Skeletal muscle cell (primary cell): ENCODE results near the gene JMJD6.

Experiments used
- DNase-seq: peaks from one replicate; pipeline ENCODE4 v3.0.0-alpha.2; 2010; ENCODE audit warnings: low read depth
- H3K4me3 ChIP-seq: 2 replicates; pipeline ENCODE4 v1.5.1; 2011; ENCODE audit warnings: low read depth, mild to moderate bottlenecking, control low read depth, low read length, moderate library complexity

The JMJD6 gene

DNA sequence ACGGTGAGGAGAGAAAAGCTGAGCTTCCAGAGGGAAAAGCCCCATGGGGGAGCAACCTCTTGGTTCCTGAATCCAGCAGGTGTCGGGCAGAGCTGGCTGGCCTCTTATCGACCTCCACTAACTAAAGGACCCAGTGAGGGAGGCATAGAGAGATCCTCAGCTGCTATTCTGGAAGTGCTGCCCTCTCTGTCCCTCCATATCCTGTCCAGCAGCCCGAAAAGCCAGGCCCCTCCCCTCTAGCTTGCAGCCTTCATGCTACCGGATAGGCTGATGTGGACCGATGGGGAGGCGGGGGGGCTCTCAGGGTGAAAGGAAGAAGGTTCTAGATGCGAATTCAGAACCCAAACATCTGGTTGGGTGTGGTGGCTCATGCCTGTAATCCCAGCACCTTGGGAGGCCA lies 40.6 kb downstream of the JMJD6 start:
- no peak overlapping the region for H3K4me3 ChIP-seq
- no peak for DNase-seq

DNA sequence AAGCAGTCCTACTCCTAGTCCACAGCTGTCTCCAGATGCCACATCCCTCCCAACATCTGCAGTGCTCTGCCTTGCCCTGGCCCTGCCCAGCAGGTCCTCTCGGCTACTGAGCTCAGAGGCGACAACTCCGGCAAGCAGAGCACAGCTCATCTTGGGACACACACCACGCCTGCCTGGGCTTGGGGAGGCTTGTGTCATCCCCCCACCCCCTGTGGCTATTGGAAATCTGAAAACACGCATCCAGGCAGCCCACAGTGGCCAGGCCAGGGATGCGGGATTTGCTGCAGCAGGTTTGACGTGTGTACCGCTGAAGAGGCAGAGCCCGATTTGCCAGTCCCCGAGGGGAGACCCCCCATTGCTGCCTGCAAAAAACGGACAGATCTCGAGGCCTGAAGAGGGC lies 41.0 kb downstream of the JMJD6 start:
- H3K4me3 ChIP-seq: no peak overlapping the region
- no peak for DNase-seq

- no peak overlapping the region for H3K4me3 ChIP-seq
- no peak for DNase-seq
Observed at GRCh38 chr17:76684756-76685155, 41.6 kb downstream of the JMJD6 start.

- no peak for DNase-seq
- H3K4me3 ChIP-seq: no peak overlapping the region
Observed at GRCh38 chr17:76683921-76684745, 42.3 kb downstream of the JMJD6 start.

- DNase-seq: no peak
- H3K4me3 ChIP-seq: no peak overlapping the region
Observed at GRCh38 chr17:76683011-76683755, 43.2 kb downstream of the JMJD6 start.

GRCh38 chr17:76682296-76682695 lies 44.1 kb downstream of the JMJD6 start:
- peak; percentile 51 for DNase-seq
- no peak overlapping the region for H3K4me3 ChIP-seq

- no peak for DNase-seq
- H3K4me3 ChIP-seq: no peak overlapping the region
Observed at GRCh38 chr17:76681222-76682137, 44.9 kb downstream of the JMJD6 start.

GRCh38 chr17:76679239-76679638 lies 47.2 kb downstream of the JMJD6 start:
- no peak overlapping the region for H3K4me3 ChIP-seq
- no peak for DNase-seq

GRCh38 chr17:76678330-76678729 lies 48.1 kb downstream of the JMJD6 start:
- H3K4me3 ChIP-seq: no peak overlapping the region
- no peak for DNase-seq

DNA sequence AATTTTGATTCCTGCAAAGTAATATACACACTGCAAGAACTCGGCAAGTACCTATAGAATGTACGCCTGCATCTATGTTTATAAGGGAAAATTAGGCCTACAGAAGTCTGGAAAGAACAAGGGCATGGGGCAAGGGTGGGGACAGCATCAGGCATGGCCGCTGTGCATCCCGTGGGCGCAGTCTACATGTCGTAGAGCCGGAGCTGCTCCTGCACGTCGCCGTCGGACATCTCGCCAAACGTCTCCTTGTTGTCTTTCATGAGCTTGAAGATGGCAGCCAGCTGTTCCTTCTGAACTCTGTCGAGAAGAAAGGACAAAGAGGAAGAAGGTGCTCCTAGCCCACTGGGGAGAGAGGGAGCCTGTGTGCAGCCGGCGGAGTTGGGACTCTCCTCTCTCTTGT lies 49.0 kb downstream of the JMJD6 start:
- DNase-seq: no peak
- H3K4me3 ChIP-seq: no peak overlapping the region

DNA sequence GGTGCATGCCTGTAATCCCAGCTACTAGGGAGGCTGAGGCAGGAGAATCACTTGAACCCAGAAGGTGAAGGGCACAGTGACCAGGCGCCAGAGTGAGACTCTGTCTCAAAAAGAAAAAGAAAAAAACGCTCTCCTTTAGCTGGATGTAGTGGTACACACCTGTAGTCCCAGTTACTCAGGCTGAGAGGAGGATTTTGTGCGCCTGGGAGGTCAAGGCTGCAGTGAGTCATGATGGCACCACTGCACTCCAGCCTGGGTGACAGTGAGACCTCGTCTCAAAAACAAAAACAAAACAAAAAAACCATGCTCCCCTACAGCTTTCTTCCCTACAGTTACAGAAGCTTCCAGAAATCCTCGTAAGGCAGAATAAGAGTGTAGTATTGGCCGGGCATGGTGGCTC lies 49.8 kb downstream of the JMJD6 start:
- DNase-seq: no peak
- no peak overlapping the region for H3K4me3 ChIP-seq

DNA sequence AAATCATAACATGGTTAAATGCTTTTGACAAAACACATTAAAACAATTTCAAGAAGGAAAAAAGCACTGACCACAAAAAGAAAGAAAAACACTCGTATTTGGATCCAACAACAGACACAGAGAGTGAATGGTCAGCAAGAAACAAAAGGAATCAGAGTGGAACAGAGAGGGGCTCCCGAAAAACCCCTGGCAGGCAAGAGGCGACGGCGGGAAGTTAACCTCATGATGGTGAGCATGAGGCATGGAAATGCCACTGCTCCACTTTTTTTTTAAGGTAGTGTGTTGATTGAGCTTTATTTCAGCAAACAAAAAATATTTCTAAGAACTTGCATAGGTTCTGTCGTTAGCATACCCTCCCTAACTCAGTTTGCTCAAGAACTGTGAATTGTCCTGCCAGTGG lies 50.8 kb downstream of the JMJD6 start:
- no peak overlapping the region for H3K4me3 ChIP-seq
- DNase-seq: no peak

DNA sequence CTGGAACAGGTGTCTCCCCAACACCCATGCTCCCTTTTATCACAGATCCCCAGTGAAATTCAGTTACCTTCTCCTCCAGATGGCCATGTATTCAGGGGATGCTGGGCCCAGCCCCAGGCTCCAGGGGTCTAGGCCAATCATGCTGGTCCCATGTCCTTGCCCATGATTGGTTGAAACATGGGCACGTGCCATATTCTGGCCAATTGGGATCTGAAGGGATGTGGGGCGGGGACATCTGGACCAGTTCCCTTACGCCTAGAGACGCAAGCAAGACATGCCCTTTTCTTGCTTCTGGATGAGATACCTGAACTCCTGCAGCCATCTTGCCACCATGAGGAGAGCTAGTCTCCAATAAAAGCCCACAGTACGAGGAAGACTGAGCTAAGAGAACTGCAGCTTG lies 51.8 kb downstream of the JMJD6 start:
- DNase-seq: no peak

GRCh38 chr17:76673729-76674128 lies 52.7 kb downstream of the JMJD6 start:
- DNase-seq: no peak

More for the DNA sequence above, 51.8 kb downstream of the JMJD6 start:
- H3K4me3 ChIP-seq: no peak overlapping the region

GRCh38 chr17:76672892-76673291 lies 53.5 kb downstream of the JMJD6 start:
- DNase-seq: no peak
- no peak overlapping the region for H3K4me3 ChIP-seq

More at GRCh38 chr17:76673729-76674128, 52.7 kb downstream of the JMJD6 start:
- no peak overlapping the region for H3K4me3 ChIP-seq

- peak overlapping the region; percentile 77 for H3K4me3 ChIP-seq
- DNase-seq: no peak
Observed at GRCh38 chr17:76672270-76672851, 54.0 kb downstream of the JMJD6 start.

DNA sequence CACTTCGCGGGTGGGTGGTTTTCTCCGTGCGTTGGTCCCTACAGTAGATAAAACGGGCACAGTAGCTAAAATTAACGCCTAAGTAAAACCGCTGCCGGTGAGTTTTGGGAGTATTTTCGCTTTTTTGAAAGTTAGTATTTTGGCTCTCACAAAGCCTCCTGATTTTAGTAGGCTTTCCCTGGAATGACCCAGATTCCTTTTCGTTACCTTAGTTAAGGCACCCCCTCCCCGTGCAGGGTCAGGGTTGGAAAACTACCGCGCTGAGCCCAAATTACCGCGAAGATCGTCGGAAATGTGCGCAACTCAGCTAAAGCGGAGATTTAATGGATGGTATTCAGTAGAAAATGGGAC lies 54.5 kb downstream of the JMJD6 start:
- no peak for DNase-seq
- peak overlapping the region; percentile 77 for H3K4me3 ChIP-seq

DNA sequence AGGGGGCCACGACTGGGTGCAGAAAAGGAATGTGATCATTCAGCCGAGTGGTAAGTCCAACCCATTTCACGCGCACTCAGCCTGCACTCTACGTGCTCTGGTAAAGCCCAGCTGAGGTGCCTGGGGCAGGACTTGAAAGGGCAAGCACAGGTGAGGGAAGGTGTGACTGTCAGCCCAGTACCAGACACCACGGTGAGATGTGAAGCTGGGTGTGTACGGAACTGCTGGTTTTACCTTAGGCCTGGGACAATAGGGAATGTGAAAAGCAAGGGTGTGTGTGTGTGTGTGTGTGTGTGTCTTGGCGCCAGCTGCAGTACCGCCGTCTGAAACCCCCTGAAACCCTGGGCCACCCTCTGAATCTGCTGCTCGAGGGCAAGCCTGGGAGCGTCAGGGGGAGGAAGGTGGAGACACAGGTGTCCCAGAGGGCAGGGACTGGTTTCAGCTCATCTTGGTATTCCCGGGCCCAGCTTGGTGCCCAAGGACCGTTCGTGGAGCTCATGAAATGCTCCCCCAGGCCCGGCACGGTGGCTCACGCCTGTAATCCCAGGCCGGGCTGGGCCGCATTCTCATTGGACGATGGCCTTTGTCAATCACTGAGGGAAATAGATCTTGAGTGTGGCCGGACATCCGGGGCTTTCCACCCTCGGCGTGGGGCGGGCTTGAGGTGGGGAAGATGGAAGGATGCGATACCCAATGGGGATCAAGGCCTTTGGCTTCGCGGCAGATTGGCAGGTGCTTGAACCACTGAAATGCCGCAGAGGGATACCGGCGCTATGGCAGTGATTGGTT lies 55.1 kb downstream of the JMJD6 start:
- H3K4me3 ChIP-seq: peak overlapping the region; percentile 77
- peak; percentile 100 for DNase-seq

GRCh38 chr17:76670718-76671122 lies 55.7 kb downstream of the JMJD6 start:
- no peak for DNase-seq
- H3K4me3 ChIP-seq: no peak overlapping the region
